Activated naive CD4-positive, alpha-beta T cell treated with anti-CD3 and anti-CD28 coated beads, Interleukin-2, amount 50 U/mL, for 72 hours (primary cell): Measurements from ENCODE around the gene ZFP92. TPM values are rescaled to one million over a fixed set of nuclear protein-coding genes. Genes with fewer than 3 reads are reported as not detected.
"Not testable (repeated sequence)": the region's sequence is repeated elsewhere in the genome, so short reads cannot be mapped to it uniquely, and the experiment has no call there.

Source experiments
- ATAC-seq, 2 donors: fragments of 150-1000 bp; cut with Tn5 transposase; 2 replicates each; pipeline ENCODE4 v1.10.0; 2021; ENCODE audit warnings: mild to moderate bottlenecking in 2 of 2, moderate library complexity in 2 of 2
- DNase-seq, 2 donors: peaks; one replicate each; pipeline ENCODE4 v3.0.0; 2021 to 2022; ENCODE audit warnings: low spot score in 2 of 2
- H3K27ac Mint-ChIP-seq, 2 donors: one replicate each; pipeline ENCODE4 v1.8.0; 2022; ENCODE audit warnings: mild to moderate bottlenecking in 2 of 2, mixed read lengths in 2 of 2
- H3K36me3 Mint-ChIP-seq, 2 donors: one replicate each; pipeline ENCODE4 v1.8.0; 2022; ENCODE audit warnings: mixed read lengths in 2 of 2
- H3K9me3 Mint-ChIP-seq, 2 donors: one replicate each; pipeline ENCODE4 v1.8.0; 2022; ENCODE audit warnings: mixed read lengths in 2 of 2
- total RNA-seq, 2 donors: library from RNA; stranded (reverse); gene quantifications; one replicate each; pipeline ENCODE4 v1.2.3, GENCODE V29; 2022

The ZFP92 gene
- total RNA-seq, 2 donors from 2014 or later = 0.89 to 2.0 TPM

- H3K36me3 Mint-ChIP-seq = no peaks in the 10 kb centered on the region
- H3K27ac Mint-ChIP-seq = no peak overlapping the region
- no peak for DNase-seq
- no peak for ATAC-seq
- H3K9me3 Mint-ChIP-seq = no peaks in the 10 kb centered on the region
Observed at GRCh38 chrX:153398275-153398960, 12.9 kb upstream of the ZFP92 start.

GRCh38 chrX:153400146-153401132, 10.8 kb upstream of the ZFP92 start:
- peak; percentile 66 to 85 for ATAC-seq
- DNase-seq = peak in 1 of 2 donors; percentile 68
- H3K27ac Mint-ChIP-seq = no peak overlapping the region
- H3K36me3 Mint-ChIP-seq = no peaks in the 10 kb centered on the region
- no peaks in the 10 kb centered on the region for H3K9me3 Mint-ChIP-seq

DNA sequence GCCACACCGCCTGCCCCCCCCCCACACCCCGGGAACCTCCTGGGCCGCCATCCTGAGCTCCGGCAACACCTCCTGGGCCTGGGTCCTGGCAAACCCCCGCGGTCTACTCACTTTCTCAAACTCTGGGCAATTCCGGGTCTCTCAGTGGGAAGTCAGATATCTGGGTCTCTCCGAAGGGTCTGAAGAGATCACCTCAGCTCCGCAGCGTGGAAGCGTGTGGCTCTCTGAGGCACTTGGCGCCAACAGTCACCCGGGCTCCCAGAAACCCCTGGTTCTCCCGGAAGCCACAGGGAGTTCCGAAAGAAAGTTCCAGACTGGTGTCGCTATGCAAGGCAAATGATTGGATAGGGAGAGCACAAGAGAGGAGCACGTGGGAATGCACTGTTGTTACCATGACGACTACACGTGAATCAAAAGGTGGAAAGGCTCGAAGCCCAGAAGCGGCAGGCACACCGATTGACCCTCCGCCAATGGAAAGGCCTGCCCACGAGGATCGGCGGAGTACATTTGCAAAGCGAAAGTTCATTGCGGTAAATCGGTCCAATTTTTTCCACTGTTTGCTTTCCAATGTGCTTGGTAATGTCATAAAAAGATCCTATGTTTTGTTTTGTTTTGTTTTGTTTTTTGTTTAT, 10.0 kb upstream of the ZFP92 start, which contains the start of gene PNMA6E:
TSS of gene PNMA6E (minus strand) at position 218 of the 632 bp plus-strand sequence. CDS start 2,501 bp downstream, outside the sequence.
- no peaks in the 10 kb centered on the region for H3K36me3 Mint-ChIP-seq
- H3K27ac Mint-ChIP-seq = no peak within 1 kb of the TSS
- no peak for ATAC-seq
- DNase-seq = no peak
- H3K9me3 Mint-ChIP-seq = no peaks in the 10 kb centered on the region

- not testable (repeated sequence) for H3K27ac Mint-ChIP-seq, ATAC-seq, H3K36me3 Mint-ChIP-seq, DNase-seq, H3K9me3 Mint-ChIP-seq
Observed at GRCh38 chrX:153404333-153404732, 6.9 kb upstream of the ZFP92 start.

DNA sequence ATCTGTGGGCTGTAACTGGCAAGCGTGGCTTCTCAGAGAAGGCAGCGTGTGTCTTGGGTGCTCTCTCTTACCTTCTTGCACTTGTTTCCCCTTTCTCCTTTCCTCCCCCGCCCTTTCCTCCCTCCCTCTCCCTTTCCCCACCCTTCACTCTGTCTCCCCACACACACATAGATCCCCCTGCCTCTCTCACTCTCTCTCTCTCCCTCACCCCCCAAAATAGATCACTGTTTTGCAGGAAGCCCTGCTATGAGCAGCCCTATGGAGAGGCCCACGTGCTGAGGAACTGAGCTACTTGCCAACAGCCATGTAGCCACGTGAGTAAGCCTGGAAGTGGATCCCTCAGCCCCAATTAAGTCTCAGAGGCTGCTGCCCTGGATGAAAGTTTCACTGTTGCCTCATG, 5.8 kb upstream of the ZFP92 start:
- H3K9me3 Mint-ChIP-seq = no peaks in the 10 kb centered on the region
- ATAC-seq (no peak), DNase-seq (no peak)
- H3K36me3 Mint-ChIP-seq = no peaks in the 10 kb centered on the region
- H3K27ac Mint-ChIP-seq = no peak overlapping the region

- Mint-ChIP-seq H3K9me3 (no peaks in the 10 kb centered on the region), H3K27ac (no peak overlapping the region), H3K36me3 (no peaks in the 10 kb centered on the region)
- ATAC-seq (no peak), DNase-seq (no peak)
Observed at GRCh38 chrX:153406011-153406410, 5.3 kb upstream of the ZFP92 start.

GRCh38 chrX:153406903-153407302, 4.4 kb upstream of the ZFP92 start:
- no peak overlapping the region for H3K27ac Mint-ChIP-seq
- DNase-seq = no peak
- H3K9me3 Mint-ChIP-seq = no peaks in the 10 kb centered on the region
- ATAC-seq = no peak
- no peaks in the 10 kb centered on the region for H3K36me3 Mint-ChIP-seq

GRCh38 chrX:153407736-153408135, 3.5 kb upstream of the ZFP92 start:
- Mint-ChIP-seq H3K36me3 (no peaks in the 10 kb centered on the region), H3K9me3 (no peaks in the 10 kb centered on the region), H3K27ac (no peak overlapping the region)
- ATAC-seq = no peak
- no peak for DNase-seq

DNA sequence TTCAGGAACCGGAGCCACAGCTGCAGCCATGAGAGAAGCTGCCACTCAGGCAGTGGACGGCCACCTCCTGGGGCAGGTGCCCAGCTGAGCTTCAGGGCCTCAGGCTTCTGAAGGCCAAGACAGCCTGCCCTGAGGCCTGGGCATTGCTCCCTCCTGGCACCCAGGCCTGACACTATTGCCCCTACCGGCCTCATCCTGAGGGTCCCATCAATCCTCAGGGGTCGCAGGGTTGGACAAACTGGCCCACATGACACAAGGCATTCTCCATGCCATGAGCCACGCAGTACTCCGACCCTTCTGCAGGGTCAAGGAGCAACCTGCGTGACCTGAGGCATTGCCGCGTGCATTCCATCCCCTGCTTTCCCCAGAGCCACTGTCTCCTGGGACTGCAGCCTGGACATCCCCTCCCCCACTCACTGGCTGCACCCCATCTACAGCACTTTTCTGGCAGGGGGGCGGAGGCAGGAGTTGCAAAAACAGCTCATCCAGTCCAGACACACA, 3.0 kb upstream of the ZFP92 start:
- no peak for ATAC-seq
- no peak overlapping the region for H3K27ac Mint-ChIP-seq

DNA sequence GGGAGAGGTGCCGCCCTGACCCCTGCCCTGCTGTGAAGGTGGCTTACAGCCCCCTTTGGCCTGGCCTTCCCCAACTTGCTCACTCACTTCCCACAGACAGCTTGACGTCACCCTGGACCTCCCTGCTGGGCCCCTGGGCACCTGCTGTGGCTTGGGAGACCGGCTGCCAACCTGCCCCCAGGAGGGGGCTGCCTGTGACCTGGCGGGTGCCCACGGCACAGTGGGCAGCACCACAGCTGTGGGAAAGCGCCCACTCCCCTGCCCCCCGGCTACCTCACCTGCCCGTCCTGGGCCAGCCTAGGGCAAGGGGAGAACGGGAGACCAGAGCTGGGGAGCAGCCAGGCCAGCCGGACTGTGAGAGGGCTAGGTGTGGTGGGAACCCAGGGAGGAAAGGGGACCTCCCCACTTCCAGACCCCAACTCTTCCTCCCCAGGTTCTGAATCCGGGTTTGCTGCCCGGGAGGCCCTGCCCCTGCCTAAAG, 2.4 kb upstream of the ZFP92 start:
- ATAC-seq (no peak), DNase-seq (no peak)
- Mint-ChIP-seq H3K9me3 (no peaks in the 10 kb centered on the region), H3K27ac (no peak overlapping the region), H3K36me3 (no peaks in the 10 kb centered on the region)

More for the DNA sequence above, 3.0 kb upstream of the ZFP92 start:
- no peaks in the 10 kb centered on the region for H3K9me3 Mint-ChIP-seq
- no peak for DNase-seq
- H3K36me3 Mint-ChIP-seq = no peaks in the 10 kb centered on the region

GRCh38 chrX:153409414-153410101, 1.7 kb upstream of the ZFP92 start:
- ATAC-seq (no peak), DNase-seq (no peak)
- H3K9me3 Mint-ChIP-seq = no peaks in the 10 kb centered on the region
- no peak overlapping the region for H3K27ac Mint-ChIP-seq
- H3K36me3 Mint-ChIP-seq = no peaks in the 10 kb centered on the region

- H3K9me3 Mint-ChIP-seq = no peaks in the 10 kb centered on the region
- no peaks in the 10 kb centered on the region for H3K36me3 Mint-ChIP-seq
- ATAC-seq (no peak), DNase-seq (no peak)
- no peak overlapping the region for H3K27ac Mint-ChIP-seq
Observed at GRCh38 chrX:153410373-153410772, 899 bp upstream of the ZFP92 start.

GRCh38 chrX:153410888-153411254, 401 bp upstream of the ZFP92 start:
- H3K9me3 Mint-ChIP-seq = no peaks in the 10 kb centered on the region
- ATAC-seq (no peak), DNase-seq (no peak)
- H3K36me3 Mint-ChIP-seq = no peaks in the 10 kb centered on the region
- H3K27ac Mint-ChIP-seq = peak overlapping the region in 1 of 2 donors; percentile 84

- Mint-ChIP-seq H3K9me3 (no peaks in the 10 kb centered on the region), H3K27ac (peak overlapping the region; percentile 84 to 92), H3K36me3 (no peaks in the 10 kb centered on the region)
- ATAC-seq = peak in 1 of 2 donors; percentile 9
- no peak for DNase-seq
Observed at GRCh38 chrX:153411988-153412574, 809 bp downstream of the ZFP92 start.

DNA sequence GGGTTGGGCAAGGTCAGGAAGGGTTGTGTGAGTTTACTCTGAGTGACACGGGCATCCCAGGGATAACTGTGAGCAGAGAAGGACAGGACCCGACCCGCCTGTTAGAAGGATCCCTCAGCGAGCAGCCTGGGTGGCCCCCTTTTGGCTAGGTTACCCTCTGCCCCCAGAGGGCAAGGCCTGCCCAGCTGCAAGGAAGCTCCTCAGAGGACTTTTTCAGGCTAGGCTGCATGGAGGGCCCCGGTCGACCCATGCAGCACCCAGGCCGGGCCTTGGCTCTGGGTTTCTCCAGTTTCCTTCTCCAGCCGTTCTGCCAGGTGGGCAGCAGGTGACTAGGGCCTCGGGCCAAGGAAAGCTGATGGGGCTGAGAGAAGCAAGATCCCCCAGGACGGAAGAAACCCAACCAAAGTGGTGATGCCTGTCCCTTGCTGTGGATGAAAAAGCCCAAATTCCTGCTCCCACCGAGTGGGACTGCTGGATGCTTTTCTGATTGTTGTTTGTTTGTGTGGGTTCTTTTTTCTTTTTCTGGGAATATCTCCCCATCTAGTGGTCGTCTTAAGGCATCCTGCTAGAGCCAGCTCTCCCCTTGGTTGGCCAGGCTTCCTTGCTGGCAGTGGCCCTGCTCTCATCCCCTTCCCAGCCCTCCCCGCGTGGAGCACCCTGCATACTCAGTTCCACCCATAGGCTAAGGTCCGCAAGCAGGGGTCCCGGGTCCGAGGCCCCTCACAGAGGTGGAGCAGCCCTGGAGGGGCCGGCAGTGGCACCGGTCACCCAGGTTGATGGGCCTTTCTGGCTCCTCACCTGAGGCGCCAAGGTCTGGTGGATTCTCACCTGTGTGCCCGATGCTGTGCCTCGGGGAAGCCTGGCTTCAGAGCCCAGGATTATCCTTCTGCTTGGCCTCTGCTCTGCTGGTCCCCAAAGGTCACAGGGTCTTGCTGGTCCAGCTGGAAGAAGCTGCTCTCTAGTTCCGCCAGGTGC, 1.8 kb downstream of the ZFP92 start:
- H3K36me3 Mint-ChIP-seq = no peaks in the 10 kb centered on the region
- H3K27ac Mint-ChIP-seq = no peak overlapping the region
- H3K9me3 Mint-ChIP-seq = no peaks in the 10 kb centered on the region
- ATAC-seq (no peak), DNase-seq (peak in 1 of 2 donors; percentile 30)
